Measurements from ENCODE around the gene ACAD8.

Gene ACAD8

DNA sequence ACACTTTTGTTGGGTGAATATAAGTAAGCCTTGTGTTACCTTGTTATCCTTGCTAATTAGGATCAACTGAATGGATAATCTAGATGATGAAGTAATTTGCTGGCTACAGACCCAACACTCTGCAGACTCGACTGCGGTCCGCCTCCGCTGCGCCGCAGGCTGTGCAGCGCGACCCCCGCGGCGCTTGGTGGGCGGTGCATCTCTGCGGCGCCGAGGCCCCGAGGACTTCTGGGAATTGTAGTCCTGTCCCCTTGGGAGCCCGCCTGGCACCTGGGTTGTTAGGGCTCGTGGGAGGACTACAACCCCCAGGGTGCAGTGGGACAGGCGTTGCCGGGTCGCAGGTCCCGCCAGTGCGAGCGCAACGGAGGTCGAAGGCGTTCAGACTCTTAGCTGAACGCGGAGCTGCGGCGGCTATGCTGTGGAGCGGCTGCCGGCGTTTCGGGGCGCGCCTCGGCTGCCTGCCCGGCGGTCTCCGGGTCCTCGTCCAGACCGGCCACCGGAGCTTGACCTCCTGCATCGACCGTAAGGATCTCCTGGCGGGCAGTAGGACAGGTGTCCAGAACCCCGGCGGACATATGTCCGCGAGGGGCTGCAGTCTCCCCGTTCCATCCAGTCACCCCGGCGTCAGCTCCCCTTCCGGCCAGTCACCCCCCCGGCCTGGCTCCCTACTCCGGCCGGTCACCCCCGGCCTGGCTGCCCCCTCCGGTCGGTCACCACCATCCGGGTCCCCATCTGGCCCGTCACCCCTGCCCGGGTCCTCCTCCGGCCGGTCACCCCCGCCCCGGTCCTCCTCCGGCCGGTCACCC is at the start of gene ACAD8, which contains the start of gene THYN1:
TSS of gene ACAD8 (plus strand) at position 381 of the 806 bp plus-strand sequence. CDS start at position 414, 33 bp downstream.
TSS of gene THYN1 (minus strand) at position 165 of the 806 bp plus-strand sequence. CDS start 470 bp downstream, outside the sequence.
- peak; percentile 96 for DNase-seq

DNA sequence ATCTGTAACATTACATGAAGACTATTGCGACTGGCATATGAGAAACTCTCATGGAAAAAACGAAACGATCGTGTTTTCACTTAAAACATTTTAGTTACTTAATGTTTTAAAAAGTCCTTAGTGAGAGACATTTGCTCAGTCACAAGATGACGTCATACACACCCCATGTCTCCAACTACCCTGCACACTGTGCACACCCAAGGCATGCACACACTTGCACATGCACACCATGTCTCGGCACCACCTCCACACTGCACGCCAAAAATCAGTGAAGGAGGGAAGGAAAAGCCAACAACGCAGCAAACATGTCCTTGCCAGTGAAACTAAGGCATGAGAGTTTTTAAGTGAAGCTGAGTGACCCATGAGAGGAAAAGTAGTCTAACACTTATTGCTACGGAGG is 47.6 kb upstream of the ACAD8 start:
- DNase-seq, result no peak

DNA sequence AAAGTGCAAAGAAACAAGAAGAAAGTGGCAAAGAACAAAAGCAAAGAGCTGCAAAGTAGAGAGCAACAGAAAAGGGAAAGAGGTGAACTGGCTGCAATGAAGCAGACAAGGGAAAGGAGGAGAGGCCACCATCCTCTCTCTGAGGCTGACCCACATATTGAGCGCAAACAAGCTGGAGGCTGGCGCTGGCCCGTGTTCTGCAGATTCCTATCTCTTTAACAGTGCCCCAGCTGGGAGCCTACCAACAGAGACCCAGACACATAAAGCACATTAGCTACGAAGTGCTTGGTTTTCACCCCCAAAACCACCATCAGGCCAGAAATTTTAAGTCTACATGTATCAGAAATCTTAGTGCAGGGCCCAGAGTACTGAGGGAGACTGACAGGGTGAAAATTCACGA is 47.2 kb upstream of the ACAD8 start:
- no peak for DNase-seq

DNA sequence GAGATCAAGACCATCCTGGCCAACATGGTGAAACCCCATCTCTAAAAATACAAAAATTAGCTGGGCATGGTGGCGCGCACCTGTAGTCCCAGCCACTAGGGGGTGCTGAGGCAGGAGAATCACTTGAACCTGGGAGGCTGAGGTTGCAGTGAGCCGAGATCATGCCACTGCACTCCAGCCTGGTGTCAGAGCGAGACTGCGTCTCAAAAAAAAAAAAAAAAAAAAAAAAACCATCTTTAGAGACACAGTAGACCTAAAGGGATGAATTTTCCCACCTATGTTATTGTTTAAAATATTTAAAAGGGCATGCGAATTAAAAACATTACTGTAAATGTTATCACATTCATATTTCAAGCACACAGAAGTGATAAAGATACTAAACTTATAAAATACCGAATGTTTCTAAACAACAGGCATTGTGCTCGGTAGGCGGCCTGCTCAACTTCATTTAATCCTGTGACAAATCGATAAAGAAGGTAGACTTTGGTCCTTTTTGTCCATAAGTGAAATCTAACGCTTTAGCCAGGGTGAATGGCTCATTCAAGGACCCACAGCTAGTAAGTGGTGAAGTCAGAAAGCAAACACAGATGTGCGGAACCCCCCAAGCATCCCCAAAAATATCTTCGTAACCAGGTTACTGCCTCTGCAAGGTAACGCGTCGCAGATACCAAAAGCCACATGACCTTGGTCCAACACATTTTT is 45.7 kb upstream of the ACAD8 start:
- no peak for DNase-seq

DNA sequence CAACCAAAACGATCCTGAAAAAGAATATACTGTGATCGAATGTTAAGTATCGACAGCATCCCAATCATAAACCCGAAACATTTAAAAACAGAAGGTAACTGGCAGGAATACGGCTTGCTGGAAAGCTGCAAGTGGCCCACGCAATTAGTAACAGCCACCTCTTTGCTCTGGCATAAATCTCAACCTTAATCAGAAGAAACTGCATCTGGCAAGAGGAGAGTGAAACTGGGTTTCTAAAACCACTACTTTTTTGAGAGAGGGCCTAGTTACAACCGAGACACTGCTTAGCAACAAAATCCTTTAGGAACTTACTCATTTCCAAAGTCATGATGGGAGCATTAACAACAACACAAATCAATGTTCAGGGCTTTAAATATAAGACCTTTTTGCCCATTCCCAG is 37.5 kb upstream of the ACAD8 start:
- no peak for DNase-seq

DNA sequence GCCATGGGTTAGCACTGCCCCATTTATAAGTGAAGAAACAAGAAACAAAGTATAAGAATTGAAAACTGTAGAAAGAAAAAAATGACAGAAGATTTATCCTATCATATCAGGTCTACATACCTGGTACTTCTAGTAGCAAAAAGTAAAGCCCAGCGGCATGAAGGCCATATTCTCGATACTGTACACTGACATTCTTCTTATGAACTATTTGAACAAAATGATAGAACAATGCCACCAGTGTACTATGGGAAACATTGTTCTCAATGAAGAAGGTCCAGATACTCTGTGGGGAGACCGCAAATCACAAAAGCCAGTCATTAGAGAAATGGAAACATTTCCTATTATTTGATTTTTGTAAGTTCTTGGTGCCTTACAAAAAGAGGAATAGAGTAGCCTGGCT is 36.6 kb upstream of the ACAD8 start:
- DNase-seq, result no peak

DNA sequence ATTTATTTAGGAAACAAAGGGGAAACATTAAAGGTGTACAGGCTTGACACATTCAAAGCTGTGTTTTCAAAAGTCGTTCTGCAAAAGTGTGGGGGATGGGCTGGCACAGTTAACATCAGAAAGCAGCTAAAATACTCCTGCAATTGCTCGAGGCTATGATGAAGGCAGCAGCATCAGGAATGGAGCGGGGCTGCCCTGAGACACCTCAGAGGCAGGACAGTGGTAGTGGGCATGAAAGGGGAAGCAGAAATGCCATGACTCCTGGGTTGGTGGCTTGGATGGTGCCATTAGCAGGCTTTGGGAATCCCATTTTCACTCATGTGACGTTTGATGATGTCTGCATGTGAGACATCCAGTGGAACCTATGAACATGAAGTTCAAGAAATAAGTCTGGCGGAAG is 30.2 kb upstream of the ACAD8 start:
- no peak for DNase-seq

DNA sequence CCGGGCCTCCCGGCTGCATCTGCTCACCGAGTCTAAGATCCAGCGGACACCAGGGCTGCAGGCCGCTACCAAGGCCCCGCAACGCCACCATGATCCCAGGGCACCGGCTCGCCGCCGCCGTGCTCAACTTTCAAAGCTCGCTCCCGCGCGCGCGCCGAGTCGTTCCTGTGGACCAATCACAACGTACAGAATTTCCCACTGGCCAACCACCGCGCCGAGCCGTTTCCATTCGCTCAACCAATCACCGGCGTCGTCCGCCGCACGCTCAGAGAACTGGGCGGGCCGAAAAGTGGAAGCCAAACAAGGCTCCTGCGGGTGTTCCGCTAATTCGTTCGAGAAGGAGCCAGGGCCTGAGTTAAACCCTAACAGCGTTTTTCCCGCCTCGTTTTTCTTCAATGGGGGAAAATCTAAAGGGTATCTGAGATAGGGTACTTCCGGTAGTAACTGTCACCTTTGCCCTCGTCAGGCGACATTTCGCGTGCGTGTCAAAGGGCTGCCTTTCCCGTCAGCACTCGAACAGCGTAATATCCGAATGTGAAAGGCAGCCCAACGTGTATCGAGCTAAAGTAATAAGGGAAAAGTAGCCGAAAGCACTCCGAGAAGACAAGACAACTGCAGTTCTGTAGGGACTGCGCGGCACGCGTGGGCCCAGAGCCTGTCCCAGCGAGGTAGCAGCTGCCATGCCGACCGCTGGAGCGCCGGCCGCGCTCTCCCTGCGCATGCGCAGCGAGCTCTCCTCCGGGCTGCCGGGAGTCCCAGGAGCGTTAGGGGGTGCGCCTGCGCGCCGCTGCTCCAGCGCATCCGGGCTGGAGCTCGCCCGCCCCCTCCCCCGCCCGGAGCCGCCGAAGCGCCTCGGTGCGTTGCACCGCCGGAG is 29.3 kb upstream of the ACAD8 start, which contains the start of the genes NCAPD3 and VPS26B:
TSS of gene NCAPD3 (minus strand) at position 132 of the 874 bp plus-strand sequence. CDS start at position 91, 41 bp downstream.
TSS of gene VPS26B (plus strand) at position 836 of the 874 bp plus-strand sequence. CDS start 452 bp downstream, outside the sequence.
- DNase-seq, result peak; percentile 93

DNA sequence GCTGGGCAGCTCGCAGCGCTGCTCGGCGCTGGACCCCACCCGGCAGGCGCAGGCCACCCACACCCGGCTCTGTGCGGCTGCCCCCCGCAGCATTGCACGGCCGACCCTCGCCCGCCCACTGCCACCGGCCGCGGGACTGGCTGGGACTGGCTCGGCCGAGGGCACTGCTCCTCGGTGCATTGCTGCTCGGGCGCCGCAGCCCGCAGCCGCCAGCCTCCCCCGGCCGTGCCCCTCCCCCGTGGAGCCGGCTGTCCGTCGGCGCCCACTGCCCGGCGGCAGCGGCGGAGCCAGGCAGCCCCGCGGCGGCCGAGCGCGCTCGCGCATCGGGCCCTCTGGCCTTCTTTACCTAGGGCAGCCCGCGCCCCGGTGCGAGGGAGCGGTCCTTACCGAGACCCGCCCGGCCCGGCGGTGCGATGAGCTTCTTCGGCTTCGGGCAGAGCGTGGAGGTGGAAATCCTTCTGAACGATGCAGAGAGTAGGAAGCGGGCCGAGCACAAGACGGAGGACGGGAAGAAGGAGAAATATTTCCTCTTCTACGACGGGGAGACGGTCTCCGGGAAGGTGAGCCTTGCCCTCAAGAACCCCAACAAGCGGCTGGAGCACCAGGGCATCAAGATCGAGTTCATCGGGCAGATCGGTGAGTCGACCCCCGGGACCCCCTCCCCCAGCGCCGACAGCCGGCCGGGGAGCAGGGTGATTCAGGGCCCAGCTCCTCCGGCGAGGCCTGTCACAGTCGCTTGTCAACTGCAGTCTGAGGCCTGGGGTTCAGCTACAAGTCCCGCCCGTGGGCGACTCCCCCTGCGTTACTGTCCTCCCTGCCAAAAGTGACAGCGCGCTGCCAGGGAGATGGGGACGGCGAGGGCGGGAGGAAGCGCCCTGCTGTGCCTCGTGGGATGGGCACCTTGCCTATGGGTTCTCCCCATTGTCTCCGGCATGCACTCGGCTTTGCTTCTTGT is 28.4 kb upstream of the ACAD8 start:
- DNase-seq, result peak; percentile 10

DNA sequence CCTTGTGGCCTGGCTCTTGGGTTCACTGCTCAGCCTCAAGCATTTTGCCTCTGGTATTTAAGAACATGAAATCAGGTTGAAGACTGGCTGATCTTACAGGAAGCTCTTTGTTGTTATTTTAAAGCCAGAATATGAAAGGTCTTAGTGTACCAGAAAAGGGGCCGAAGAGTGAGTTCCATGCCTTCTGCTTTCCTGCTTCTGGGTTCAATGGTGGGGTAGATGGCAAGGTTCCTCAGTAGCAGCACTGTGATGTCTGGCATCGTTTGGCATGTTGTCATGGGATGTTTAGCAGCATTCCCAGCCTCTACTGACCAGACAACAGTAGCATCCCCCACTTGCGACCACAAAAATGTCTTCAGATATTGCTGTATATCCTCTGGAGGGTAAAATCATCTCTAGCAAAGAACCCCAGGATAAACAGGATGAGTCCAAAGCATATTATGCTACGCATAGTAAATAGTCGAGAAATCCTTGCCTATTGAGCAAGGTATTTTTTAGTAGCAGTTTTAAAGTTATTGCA is 26.5 kb upstream of the ACAD8 start:
- no peak for DNase-seq

DNA sequence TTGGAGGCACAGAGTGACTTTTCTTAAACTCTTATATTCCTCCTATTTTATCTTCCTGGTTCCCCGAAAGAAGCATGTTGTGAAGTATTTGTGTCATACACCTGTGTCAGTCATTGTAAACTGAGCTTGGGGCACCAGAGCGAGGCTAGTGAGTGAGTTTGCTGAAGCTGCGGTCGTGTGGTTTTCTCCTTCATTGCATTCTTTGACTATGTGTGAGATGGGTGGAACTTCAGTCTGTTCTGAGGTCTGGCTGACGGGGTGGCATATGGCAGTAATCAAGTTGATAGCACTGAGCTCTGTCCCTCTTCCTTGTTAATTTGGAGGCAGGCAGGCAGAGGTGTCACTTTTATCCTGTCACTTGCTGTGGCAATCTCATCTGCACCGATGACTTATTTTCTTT is 24.7 kb upstream of the ACAD8 start:
- DNase-seq, result no peak

DNA sequence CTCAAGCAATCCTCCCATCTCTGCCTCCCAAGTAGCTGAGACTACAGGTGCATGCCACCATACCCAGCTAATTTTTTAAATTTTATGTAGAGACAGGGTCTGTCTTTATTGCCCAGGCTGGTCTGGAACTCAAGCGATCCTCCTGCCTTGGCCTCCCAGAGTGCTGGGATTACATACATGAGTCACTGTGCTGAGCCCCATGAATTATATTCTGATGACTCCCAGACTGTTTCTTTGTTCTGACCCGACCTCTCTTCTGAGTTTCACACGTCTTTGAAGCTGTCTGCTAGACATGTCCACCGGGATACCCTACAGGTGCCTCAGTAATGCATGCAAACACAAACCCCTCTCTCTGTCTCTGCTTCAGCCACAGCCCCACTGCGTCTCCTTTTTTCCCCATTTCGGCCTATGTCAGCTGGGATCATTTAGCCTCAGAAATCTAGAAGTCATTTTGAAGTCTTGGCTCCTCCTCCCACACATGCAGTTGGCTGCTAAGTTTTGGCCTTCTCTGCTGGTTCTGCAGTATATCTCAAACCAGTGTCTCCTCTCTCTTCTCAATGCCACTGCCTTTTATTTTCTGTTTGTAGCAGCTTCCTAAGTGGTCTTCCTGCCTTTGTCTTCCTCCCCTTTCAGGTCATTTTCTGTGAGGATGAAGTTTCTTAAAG is 24.1 kb upstream of the ACAD8 start:
- DNase-seq, result no peak

DNA sequence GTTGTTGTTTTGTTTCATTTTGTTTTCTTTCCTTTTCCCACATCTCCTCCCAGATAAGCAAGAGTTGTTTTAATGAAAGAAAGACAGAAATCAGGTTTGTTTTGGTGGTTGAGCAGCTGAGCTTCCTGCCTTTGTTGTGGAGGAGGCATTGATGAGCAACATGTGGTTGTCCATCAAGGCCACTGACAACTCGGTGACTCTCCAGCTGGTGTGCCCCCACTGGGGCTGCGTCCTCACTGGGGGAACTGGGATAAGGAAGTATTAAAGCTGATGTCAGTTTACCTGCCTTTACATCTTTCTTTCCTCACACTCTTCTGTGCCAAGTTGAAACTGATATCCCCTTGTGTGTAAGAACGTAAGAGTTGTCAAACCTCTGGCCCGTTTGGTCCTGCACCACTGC is 23.0 kb upstream of the ACAD8 start:
- no peak for DNase-seq

DNA sequence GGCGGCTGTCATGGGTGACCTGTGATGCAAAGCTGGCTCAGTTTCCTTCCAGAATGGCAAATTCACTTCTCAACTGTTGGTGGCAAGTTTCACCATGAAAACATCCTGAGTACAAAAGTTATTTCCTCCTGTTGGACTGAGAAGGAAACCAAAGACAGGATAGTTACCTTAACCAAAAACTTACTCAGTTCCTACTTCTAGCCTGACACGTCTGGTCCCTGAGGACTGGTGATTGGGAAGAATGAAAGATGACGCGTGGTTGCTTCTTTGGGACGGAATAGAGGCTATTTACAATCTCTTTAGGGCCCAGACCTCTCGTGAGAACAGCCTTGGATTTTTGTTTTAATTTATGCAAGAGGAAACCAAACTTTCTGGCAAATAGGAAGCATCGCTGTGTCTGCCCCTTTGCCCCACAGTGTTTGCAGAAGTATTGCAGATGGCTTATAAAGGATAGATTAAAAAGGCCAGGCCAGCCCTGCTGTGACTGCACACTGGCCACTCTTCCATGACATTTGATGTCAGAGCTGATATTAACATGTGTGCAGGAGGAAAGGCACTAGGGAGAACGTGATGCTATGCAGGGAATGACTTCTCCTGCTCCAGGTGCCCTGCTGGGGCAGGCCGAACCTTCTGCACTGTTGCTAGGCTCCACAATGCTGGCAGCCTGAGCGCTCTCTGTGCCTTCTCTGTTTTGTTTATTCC is 21.3 kb upstream of the ACAD8 start:
- no peak for DNase-seq

DNA sequence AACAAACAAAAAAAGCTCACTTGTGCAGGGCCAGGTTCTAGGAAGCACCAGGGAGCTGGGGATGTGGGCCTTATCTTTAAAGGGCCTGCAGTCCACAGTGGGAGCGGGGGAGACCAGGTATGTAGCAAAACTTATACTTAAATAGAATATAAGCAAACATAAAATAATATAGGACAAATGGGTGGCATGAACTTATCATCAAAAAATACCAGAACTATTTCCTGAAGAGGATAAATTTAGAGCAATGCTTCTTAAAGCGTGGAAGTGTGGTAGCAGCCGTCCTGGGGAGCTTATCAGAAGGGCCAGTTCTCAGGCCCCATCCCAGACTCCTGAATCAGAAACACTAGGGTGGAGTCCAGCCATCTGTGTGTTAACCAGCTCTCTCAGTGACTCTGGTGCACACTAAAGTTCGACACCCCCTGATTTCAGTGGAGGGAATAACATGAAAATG is 19.6 kb upstream of the ACAD8 start:
- DNase-seq, result no peak

DNA sequence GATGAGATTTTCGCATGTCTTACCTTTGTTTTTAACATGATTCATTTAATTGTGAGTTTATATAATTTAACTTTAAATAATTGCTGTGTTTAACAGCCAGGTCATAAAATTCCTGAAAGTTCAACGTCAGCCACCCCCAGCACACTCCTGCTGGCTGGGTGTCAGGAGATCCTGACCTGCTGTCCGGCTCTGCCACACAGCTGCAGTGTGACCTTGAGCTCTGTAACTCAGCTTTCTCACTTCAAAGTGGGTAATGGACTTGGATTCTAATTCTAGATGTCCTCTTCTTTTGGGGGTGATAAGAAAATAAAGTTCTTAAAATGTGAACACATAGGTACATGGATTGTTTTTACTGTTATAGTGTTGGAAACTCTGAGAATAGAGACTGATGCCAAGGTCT is 18.0 kb upstream of the ACAD8 start:
- no peak for DNase-seq

DNA sequence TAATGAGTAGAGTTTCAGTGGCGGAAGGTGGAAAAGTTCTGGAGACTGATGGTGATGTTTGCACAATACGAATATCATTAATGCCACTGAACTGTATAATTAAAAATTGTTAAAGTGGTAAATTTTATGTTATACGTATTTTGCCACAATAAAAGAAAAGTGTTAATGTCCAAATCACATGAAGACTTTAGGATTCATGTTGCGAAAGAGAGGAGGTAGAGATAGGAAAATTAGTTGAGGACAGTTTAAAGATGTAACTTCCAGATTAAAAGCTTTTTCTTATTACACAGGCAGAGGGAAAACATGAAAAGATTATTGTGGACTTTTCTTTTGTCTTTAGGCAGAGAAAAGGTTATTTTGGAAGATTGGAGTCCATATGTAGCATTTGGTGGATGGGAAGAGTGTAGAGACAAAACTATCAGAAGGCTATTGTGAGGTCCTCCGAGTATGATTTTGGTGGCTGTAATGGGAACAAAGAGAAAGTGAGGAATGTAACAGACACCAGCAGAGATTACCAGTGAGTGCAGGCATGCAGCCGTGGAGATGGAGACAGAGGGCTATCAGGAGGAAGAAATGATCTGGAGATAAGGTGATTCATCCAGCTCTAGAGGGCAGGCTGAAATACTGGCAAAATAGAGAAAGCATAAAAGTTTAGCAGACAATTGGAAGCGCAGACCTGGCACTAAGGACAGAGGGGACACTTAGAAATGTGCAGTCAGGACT is 16.4 kb upstream of the ACAD8 start:
- DNase-seq, result no peak

DNA sequence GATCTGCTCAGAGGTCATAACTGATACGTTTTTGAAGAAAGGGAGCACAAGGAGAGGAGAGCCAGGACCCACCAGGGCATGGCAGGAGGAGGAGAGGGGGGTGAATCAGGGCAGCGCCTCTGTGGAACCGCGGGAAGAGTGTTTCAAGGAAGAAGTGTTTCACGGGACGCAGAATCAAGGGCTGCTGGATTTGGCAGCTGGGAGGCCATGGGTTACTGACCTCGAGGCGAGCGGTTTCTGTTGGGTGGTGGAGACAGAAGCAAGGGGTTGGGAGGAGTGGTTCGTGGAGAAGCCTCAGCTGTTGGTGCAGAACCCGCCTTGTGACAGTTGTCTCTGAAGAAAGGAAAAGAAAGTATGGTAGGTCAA is 15.8 kb upstream of the ACAD8 start:
- DNase-seq, result no peak

DNA sequence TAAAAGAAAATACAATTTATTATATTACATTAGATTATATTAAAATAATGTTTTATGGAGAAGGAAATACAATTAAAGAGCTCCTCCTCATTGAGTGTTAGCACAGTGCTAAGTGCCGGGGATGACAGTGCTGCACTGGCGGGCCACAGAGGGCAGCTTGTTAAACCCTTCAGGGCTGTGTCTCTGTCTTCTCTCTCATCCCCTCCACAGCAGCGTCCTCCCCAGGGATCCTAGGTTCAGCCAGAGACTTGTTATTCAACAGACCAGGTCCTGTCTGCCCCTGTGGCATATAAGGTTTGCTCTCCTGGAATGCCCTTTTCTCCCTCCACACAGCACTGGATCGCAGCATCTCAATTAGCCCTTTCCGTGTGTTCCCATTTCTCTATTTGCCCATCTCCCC is 14.4 kb upstream of the ACAD8 start:
- no peak for DNase-seq

DNA sequence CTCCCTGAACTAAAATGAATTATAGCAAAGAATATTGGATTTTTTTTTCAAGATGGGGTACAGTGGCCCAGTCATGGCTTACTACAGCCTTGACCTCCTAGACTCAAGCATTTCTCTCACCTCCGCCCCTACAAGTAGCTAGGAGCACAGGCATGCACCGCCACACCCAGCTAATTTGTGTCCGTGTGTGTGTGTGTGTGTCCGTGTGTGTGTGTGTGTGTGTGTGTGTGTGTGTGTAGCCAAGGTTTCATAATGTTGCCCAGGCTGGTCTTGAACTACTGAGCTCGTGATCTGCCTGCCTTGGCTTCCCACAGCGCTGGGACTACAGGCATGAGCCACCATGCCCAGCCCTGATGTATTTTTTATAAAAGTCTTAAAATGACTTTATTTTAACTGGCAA is 12.8 kb upstream of the ACAD8 start:
- no peak for DNase-seq
